Measurements from ENCODE around the gene CKAP5.
"Not testable (repeated sequence)": the region's sequence is repeated elsewhere in the genome, so short reads cannot be mapped to it uniquely, and the experiment has no call there.

Gene CKAP5

DNA sequence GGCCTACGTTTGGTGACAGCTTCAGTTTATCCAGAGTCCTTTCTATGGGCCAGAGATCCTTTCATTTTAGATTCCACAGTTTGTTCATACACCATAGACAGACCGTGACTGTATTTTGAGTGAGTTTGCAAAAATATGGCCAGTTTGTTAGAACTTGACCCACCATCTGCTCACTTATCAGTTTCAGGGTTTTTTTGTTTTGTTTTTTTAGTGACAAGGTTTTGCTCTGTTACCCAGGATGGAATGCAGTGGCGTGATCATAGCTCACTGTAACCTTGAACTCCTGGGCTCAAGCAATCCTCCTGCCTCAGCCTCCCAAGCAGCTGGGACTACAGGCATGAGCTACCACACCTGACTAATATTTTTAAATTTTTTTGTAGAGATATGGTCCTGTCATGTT is 9.1 kb upstream of the CKAP5 start:
- no peak for DNase-seq (ENCODE audit: low read depth in 2 of 2)

GRCh38 chr11:46850829-46851380 is 4.8 kb upstream of the CKAP5 start:
- DNase-seq (ENCODE audit: low read depth in 2 of 2) = no peak

- DNase-seq (ENCODE audit: low read depth in 2 of 2) = no peak
Measured at GRCh38 chr11:46849631-46850030, 3.6 kb upstream of the CKAP5 start.

- DNase-seq (ENCODE audit: low read depth in 2 of 2) = no peak
Measured at GRCh38 chr11:46846510-46846830, 390 bp upstream of the CKAP5 start.

GRCh38 chr11:46845440-46845739 is 690 bp downstream of the CKAP5 start:
- DNase-seq (ENCODE audit: low read depth in 2 of 2) = no peak

DNA sequence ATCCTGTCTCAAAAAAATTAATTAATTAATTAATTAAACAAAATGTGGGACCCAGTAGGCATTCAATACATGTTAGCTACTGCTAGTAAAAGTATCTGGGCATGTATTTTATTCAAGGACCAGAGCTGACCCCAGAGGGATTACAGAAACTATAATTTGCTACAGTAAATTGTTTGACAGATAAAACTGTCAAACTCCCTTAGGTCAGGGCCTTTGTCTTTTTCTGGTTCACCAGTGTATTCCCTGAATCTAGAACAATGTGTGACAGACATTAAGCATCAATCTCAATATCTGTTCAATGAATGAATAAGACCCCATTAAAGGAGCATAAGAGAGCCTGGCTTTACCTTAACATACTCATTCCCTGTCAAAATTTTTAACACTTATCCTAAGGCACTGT is 6.0 kb downstream of the CKAP5 start:
- no peak for DNase-seq (ENCODE audit: low read depth in 2 of 2)

DNA sequence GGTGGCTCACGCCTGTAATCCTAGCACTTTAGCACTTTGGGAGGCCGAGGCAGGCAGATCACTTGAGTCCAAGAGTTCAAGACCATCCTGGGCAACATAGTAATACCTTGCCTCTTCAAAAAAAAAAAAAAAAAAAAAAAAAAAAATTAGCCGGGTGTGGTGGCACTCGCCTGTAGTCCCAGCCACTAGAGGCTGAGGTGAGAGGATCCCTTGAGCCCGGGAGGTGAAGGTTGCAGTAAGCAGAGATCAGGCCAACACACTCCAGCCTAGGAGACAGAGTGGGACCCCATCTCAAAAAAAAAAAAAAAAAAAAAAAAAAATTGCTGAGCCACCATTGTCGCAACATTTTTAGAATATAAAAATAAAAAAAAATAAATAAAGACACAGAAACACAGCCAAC is 7.6 kb downstream of the CKAP5 start:
- DNase-seq (ENCODE audit: low read depth in 2 of 2) = no peak

- DNase-seq (ENCODE audit: low read depth in 2 of 2) = no peak
Measured at GRCh38 chr11:46837860-46838259, 8.2 kb downstream of the CKAP5 start.

- DNase-seq (ENCODE audit: low read depth in 2 of 2) = no peak
Measured at GRCh38 chr11:46836870-46837269, 9.2 kb downstream of the CKAP5 start.

GRCh38 chr11:46836431-46836830 is 9.6 kb downstream of the CKAP5 start:
- DNase-seq (ENCODE audit: low read depth in 2 of 2) = no peak

DNA sequence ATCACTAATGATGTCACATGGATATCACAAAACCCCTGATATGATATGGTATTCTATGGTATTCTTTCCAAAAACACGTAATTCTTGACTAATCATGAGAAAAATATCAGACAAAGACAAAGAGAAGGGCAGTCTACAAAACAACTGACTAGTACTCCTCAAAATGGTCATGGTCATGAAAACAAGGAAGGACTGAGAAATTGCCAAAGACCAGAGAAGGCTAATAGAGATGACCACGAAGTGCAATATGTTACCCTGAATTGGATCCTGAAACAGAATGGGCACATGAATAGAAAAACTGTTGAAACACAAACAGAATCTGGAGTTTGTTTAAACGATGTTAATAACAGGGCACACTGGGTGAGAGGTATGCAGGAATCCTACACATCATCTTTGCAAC is 10.2 kb downstream of the CKAP5 start:
- DNase-seq (ENCODE audit: low read depth in 2 of 2) = no peak

- DNase-seq (ENCODE audit: low read depth in 2 of 2) = no peak
Measured at GRCh38 chr11:46834821-46835220, 11.3 kb downstream of the CKAP5 start.

GRCh38 chr11:46832511-46833214 is 13.4 kb downstream of the CKAP5 start:
- no peak for DNase-seq (ENCODE audit: low read depth in 2 of 2)

DNA sequence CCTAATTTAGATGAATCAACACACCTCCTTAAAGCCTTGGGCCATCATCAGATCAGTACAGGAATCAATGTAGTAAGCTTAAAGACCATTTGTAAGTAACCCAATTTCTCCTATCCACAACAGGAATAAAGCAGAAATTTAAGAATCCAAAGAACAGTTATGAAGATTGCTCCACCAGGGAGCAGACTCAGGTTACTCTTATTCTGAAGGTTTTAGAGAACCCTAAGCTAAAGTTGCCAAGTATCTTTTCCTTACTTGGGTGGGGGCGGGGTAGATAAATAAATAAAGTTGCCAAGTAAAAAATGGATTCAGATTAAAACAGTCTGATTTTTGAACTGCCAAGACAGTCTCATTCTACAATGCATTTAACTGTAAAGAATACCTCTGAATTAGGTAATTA is 18.1 kb downstream of the CKAP5 start:
- DNase-seq (ENCODE audit: low read depth in 2 of 2) = no peak

DNA sequence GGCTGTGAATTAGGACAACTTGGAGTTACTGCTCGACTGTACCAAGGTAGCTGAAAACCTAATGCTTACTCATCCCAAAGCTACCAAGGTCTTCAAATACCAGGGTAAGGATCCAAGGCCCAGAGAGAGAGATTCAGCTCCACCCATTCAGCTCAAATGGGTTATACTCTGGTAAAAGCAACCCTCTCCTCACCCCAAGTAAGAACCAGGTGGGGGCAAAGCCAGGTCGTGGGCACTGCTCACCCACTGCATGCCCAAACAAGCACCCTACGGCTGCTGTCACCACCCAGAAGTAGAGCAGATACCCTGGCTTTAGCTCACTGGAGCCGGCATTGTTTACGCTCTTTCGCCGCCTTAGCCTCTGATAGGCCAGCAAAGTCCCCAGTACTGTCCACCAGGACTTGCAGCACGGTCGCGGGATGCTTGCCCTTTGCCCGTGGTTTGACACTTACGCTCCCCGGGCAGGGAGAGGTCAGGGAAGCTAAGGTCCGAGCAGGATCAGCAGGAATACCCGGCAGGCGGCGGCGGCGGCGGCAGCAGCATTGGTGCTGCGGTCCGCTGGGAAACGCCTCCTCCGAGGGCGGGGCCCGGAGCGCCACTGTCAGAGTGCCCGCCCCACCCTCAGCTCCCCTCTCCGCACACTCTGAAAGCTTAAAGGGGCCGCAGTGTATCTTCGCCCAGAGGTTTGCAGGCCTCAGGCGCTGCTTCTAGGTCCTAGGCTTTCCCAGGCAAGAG is 19.6 kb downstream of the CKAP5 start:
- DNase-seq (ENCODE audit: low read depth in 2 of 2) = peak; percentile 32 to 38

- no peak for DNase-seq (ENCODE audit: low read depth in 2 of 2)
Measured at GRCh38 chr11:46808799-46809431, 37.2 kb downstream of the CKAP5 start.

DNA sequence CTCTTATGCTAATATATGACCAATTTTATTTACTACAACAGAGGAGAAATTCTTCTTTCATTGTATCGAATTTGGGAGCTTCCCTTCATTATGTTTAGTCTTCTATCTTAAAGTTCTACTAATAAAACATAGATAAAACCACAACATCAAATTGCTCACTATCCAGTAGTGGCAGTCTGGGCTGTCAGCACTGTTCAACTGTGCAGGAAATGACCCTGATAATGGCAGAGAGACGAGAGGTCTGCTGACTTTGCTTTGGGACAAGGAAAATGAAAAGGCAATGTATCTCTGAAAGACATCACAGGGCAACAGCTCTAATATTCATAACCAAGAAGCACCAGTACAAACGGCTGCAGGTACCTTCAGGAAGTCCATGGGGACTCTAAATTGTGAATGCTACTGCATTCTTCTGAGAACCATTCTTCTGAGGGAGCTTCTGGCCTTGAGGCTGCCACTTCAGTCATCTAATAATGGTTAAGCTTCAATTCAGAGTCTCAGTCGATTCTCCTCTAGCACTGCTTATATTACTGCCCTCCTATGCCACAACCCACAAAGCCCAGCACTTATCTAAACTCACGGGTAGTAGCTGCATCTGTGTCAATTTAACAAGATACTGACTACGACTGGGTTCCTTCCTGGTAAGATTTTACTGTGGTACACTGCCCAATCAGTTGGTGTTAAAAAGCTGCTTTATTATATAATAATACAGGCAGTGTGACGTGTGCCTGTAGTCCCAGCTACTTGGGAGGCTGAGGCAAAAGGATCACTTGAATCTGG is 44.2 kb downstream of the CKAP5 start:
- no peak for DNase-seq (ENCODE audit: low read depth in 2 of 2)

GRCh38 chr11:46800177-46800576 is 45.9 kb downstream of the CKAP5 start:
- no peak for DNase-seq (ENCODE audit: low read depth in 2 of 2)

DNA sequence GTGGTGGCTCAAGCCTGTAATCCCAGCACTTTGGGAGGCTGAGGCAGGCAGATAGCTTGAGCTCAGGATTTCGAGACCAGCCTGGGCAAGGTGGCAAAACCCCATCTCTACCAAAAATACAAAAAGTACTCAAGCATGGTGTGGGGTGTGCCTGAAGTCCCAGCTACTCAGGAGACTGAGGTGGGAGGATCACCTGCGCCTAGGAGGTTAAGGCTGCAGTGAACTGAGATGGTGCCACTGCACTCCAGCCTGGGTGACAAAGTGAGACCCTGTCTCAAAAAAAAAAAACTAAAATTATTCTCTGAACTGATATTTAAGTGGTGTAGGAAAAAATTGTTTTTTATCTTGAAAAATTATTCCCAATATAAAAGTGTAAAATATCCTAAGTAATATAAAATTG is 46.4 kb downstream of the CKAP5 start:
- not testable (repeated sequence) for DNase-seq (ENCODE audit: low read depth in 2 of 2)

GRCh38 chr11:46778416-46778815 is 67.7 kb downstream of the CKAP5 start:
- no peak for DNase-seq (ENCODE audit: low read depth in 2 of 2)

- DNase-seq (ENCODE audit: low read depth in 2 of 2) = no peak
Measured at GRCh38 chr11:46776878-46777277, 69.2 kb downstream of the CKAP5 start.

GRCh38 chr11:46769636-46770221 is 76.4 kb downstream of the CKAP5 start:
- no peak for DNase-seq (ENCODE audit: low read depth in 2 of 2)
